GM12892 (cell line): ENCODE results near the gene HIVEP2.

ENCODE experiments used
- POLR2A ChIP-seq: IDR thresholded peaks from 2 replicates; pipeline ENCODE4 v1.6.1; 2011; ENCODE audit warnings: low read depth, low read length, control low read depth
- POLR2AphosphoS5 ChIP-seq: IDR thresholded peaks from 2 replicates; pipeline ENCODE4 v1.6.1; 2011; ENCODE audit warnings: low read depth, low read length, control low read depth
- TAF1 ChIP-seq: IDR thresholded peaks from 2 replicates; pipeline ENCODE4 v1.6.1; 2011; ENCODE audit warnings: low read depth, mild to moderate bottlenecking, control low read depth, low read length, borderline replicate concordance

- TF ChIP-seq POLR2AphosphoS5 (no peak), POLR2A (no peak), TAF1 (no peak)
Observed at GRCh38 chr6:142965164-142965563, 20.2 kb upstream of the HIVEP2 start.
